GM19438 (cell line): ENCODE results near the gene SLC47A2.

Experiments
- ATAC-seq: cut with Tn5 transposase; IDR thresholded peaks from one replicate; pipeline ENCODE4 v1.9.1; 2021; ENCODE audit warnings: low read depth; ENCODE audit not compliant: unreplicated experiment

Gene SLC47A2

GRCh38 chr17:19647697-19648474, 68.5 kb downstream of the SLC47A2 start:
- ATAC-seq, result peak; percentile 26

- no peak for ATAC-seq
Measured at GRCh38 chr17:19646788-19647696, 69.3 kb downstream of the SLC47A2 start.

DNA sequence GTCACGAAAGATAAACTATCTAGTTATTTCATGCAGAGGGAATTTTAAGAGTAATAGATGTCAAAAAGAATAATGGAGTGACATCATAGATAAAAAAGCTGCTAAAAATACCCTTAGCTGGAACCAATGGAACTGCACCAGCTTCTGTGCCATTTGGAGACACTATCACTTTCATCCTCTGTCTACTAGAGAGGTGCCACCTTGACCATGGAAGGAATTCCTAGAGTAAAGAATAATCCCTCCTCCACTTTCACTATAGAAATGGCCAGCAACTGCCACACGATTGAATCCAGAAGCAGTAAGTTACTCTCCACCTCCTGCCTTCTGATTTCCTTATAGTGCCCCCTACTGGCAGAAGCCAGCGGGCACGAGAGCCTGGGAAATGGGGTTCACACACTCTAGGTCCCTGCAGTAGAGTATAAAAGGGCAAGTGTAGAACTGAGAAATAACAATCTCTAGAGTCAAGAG, 70.6 kb downstream of the SLC47A2 start:
- ATAC-seq, result no peak

GRCh38 chr17:19644493-19645210, 71.7 kb downstream of the SLC47A2 start:
- ATAC-seq, result no peak

GRCh38 chr17:19642373-19642893, 74.0 kb downstream of the SLC47A2 start:
- no peak for ATAC-seq

DNA sequence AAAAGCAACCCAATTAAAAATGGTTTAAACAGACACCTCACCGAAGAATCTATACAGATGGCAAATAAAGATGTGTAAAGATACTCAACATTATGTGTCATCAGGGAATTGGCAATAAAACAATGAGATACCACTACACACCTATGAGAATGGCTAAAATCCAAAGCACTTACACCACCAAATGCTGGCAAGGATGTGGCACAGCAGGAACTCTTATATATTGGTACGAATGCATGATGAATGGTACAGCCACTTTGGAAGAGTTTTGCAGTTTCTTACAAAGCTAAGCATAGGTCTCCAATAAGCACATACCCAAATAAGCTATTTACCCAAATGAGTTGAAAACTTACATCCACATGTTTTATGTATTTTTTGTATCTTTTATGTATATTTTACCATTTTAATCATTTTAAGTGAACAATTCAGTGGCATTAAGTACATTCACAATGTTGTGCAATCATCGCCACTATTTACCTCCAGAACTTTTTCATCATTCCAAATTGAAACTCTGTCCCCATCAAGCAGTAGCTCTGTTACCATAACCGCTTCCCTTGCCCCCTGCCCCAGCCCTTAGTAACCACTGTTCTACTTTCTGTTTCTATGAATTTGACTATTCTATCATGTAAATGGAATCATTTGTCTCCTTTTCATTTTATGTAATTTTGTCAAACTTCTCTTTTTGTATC, 74.6 kb downstream of the SLC47A2 start:
- no peak for ATAC-seq

GRCh38 chr17:19631905-19632304, 84.5 kb downstream of the SLC47A2 start:
- no peak for ATAC-seq

- ATAC-seq, result no peak
Measured at GRCh38 chr17:19630661-19631060, 85.7 kb downstream of the SLC47A2 start.

DNA sequence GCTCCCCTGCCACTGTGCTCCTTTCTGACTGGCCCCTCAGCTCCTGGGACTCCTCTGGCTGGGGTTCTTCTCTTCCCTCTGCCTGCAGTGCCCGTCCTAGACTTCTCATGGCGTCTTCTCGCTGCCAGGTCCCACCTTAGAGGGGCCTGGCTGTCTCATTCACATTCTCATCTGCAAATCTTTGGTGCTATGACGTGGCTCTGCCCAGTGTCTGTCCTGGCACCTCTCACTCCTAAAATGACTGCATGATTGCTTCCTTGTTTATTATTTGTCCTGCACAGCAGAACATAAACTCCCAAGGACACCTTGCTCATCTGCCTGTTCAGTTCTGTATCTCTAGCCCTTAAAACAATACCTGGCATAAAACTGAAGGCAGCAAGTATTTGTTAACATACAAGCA, 86.3 kb downstream of the SLC47A2 start:
- ATAC-seq, result no peak

DNA sequence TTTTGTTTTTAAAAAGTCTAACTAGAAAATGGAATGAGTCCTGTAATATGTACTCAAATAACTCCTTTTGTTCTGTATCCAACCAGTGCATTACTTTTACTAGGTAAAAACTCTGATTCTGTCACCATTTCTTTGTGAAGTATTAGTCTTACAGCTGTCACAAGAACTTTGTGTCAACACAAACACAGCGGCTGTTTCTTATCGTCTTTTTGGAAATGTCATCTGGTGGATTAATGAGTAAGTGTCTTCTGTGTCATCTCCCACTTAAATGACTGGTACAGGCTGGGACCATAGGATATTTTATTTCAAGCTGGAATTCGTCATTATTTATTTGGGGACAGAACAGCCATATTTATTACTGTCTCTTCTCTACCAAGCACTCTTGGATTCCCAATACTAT, 86.9 kb downstream of the SLC47A2 start:
- ATAC-seq, result no peak
